ENCODE results near the gene CUL4B.
"Not testable (repeated sequence)": the region's sequence is repeated elsewhere in the genome, so short reads cannot be mapped to it uniquely, and the experiment has no call there.

- not testable (repeated sequence) for TF ChIP-seq POLR2A (IDR thresholded peaks at IDR 0.05; ENCODE audit: low read depth, low read length); FOS (IDR thresholded peaks at IDR 0.05; ENCODE audit: borderline replicate concordance, insufficient read depth, low read length); CTCF (IDR thresholded peaks at IDR 0.05; ENCODE audit: extremely low read depth in 1 of 2, insufficient read depth in 1 of 2, low read depth in 1 of 2, low read length in 2 of 2); MYC (IDR thresholded peaks at IDR 0.05; ENCODE audit: low read depth, low read length); EZH2 (IDR thresholded peaks at IDR 0.05; ENCODE audit: borderline replicate concordance, low read depth, low read length, severe bottlenecking); POLR2AphosphoS5 (IDR thresholded peaks at IDR 0.05; ENCODE audit: insufficient read depth, low read depth, low read length)
Measured at GRCh38 chrX:120573806-120574205, 13.0 kb upstream of the CUL4B start.

All from endothelial cell of umbilical vein (primary cell).